HCT116 (cell line): ENCODE results near the gene CEP43. TPM values are rescaled to one million over a fixed set of nuclear protein-coding genes. Genes with fewer than 3 reads are reported as not detected.

Experiments
- ATAC-seq: fragments of 200-7000 bp; cut with Tn5 transposase; 2 replicates; pipeline ENCODE4 v1.9.1; 2020; ENCODE audit warnings: mild to moderate bottlenecking, moderate library complexity
- BruUV-seq: library from RNA; stranded (reverse); fragments of 400-500 nt; replicated peaks from 2 replicates; lab custom pipeline; 2021; lab: Mats Ljungman, UMichigan
- CTCF ChIA-PET: fragments of 300-600 bp; sonication (Branson Sonifier 250); formaldehyde crosslinking; loops from one replicate; lab custom pipeline; 2021; ENCODE audit warnings: antibody characterized with exemption; lab: Charles Lee
- POLR2A ChIA-PET: fragments of 300-600, 350-600 bp; sonication (Branson Sonifier 250); formaldehyde crosslinking; loops from one replicate; lab custom pipeline; 2021; ENCODE audit warnings: antibody characterized with exemption; lab: Charles Lee
- RAD21 ChIA-PET, 2 experiments: fragments of 300-600 bp; sonication (Branson Sonifier 250); formaldehyde crosslinking; loops; one replicate each; lab custom pipeline; 2023; ENCODE audit warnings: low total read pairs in 2 of 2; ENCODE audit not compliant: uncharacterized antibody in 2 of 2, unreplicated experiment in 2 of 2, low non-redundant PET in 1 of 2; lab: Charles Lee
- DNase-seq: peaks from one replicate; pipeline ENCODE4 v3.0.0-alpha.2; 2010; ENCODE audit warnings: low read depth, low spot score
- H2AFZ ChIP-seq: fragments of 200-600 bp; shearing (Covaris generic), sonication (generic); 2 replicates; pipeline ENCODE4 v1.6.1; 2017; ENCODE audit warnings: low read depth, mixed run types, mixed read lengths, antibody characterized with exemption, low read length; ENCODE audit not compliant: poor library complexity, severe bottlenecking
- H3K27ac ChIP-seq: 2 replicates; pipeline ENCODE4 v1.5.1; 2012; ENCODE audit warnings: low read depth, low read length
- H3K27me3 ChIP-seq: fragments of 200-600 bp; sonication (generic); 2 replicates; pipeline ENCODE4 v1.6.1; 2016; ENCODE audit warnings: mixed run types, low read length, mixed read lengths; ENCODE audit not compliant: insufficient read depth
- H3K36me3 ChIP-seq, 2 experiments: fragments of 200-500 bp in 1 of 2; fragments of 200-600 bp in 1 of 2; sonication (Bioruptor generic) in 1 of 2; sonication (generic) in 1 of 2; 2 replicates each; pipeline versions ENCODE4 v1.5.1 to v1.6.1; 2014 to 2016; ENCODE audit warnings: low read length in 2 of 2, inconsistent platforms in 1 of 2, mixed read lengths in 1 of 2, mixed run types in 1 of 2; ENCODE audit not compliant: insufficient read depth in 2 of 2, control insufficient read depth in 1 of 2
- H3K4me1 ChIP-seq, 2 experiments: fragments of 200-600 bp in 1 of 2; sonication (generic) in 1 of 2; 2 replicates each; pipeline versions ENCODE4 v1.5.1 to v1.6.1; 2012 to 2017; ENCODE audit warnings: low read length in 2 of 2, inconsistent platforms in 1 of 2, mild to moderate bottlenecking in 1 of 2, mixed read lengths in 1 of 2, mixed run types in 1 of 2, moderate library complexity in 1 of 2; ENCODE audit not compliant: insufficient read depth in 2 of 2, control insufficient read depth in 1 of 2
- H3K4me2 ChIP-seq: fragments of 200-600 bp; sonication (generic); 2 replicates; pipeline ENCODE4 v1.6.1; 2017; ENCODE audit warnings: mixed run types, low read length, mixed read lengths
- H3K4me3 ChIP-seq, 2 experiments: fragments of 200-600 bp in 1 of 2; sonication (generic) in 1 of 2; replicated peaks in 1 of 2; 2 replicates each; pipeline ENCODE4 v1.5.1; 2011 to 2016; ENCODE audit warnings: low read length in 2 of 2, control low read depth in 1 of 2, low read depth in 1 of 2, mild to moderate bottlenecking in 1 of 2, mixed read lengths in 1 of 2, mixed run types in 1 of 2
- H3K79me2 ChIP-seq: fragments of 200-600 bp; sonication (generic); 2 replicates; pipeline ENCODE4 v1.6.1; 2017; ENCODE audit warnings: mild to moderate bottlenecking, mixed run types, low read length, moderate library complexity, mixed read lengths; ENCODE audit not compliant: insufficient read depth
- H3K9ac ChIP-seq: fragments of 200-600 bp; sonication (generic); 2 replicates; pipeline ENCODE4 v1.6.1; 2016; ENCODE audit warnings: low read length, mixed read lengths
- H3K9me2 ChIP-seq: fragments of 200-600 bp; sonication (generic), shearing (Covaris generic); 2 replicates; pipeline ENCODE4 v1.6.1; 2017; ENCODE audit warnings: mixed run types, mild to moderate bottlenecking, moderate library complexity; ENCODE audit not compliant: insufficient read depth
- H3K9me3 ChIP-seq, 2 experiments: fragments of 200-500 bp in 1 of 2; fragments of 200-600 bp in 1 of 2; sonication (Bioruptor generic) in 1 of 2; sonication (generic) in 1 of 2; 2 replicates each; pipeline ENCODE4 v1.6.1; 2014 to 2017; ENCODE audit warnings: low read length in 2 of 2, mixed read lengths in 2 of 2, inconsistent platforms in 1 of 2, low read depth in 1 of 2, mild to moderate bottlenecking in 1 of 2, mixed run types in 1 of 2, moderate library complexity in 1 of 2; ENCODE audit not compliant: control insufficient read depth in 1 of 2, insufficient read depth in 1 of 2
- H4K20me1 ChIP-seq: fragments of 200-600 bp; sonication (generic), shearing (Covaris generic); 2 replicates; pipeline ENCODE4 v1.6.1; 2017; ENCODE audit warnings: mixed run types, mild to moderate bottlenecking, moderate library complexity; ENCODE audit not compliant: insufficient read depth
- CEBPB ChIP-seq: IDR thresholded peaks from 2 replicates; pipeline ENCODE4 v1.6.1; 2012; ENCODE audit warnings: low read depth
- EGR1 ChIP-seq: IDR thresholded peaks from 2 replicates; pipeline ENCODE4 v1.6.1; 2012; ENCODE audit warnings: low read depth
- EZH2 ChIP-seq: fragments of 200-600 bp; sonication (generic); IDR thresholded peaks from 2 replicates; pipeline ENCODE4 v1.6.1; 2017; ENCODE audit warnings: antibody characterized with exemption, mixed run types
- EZH2phosphoT487 ChIP-seq: fragments of 200-600 bp; IDR thresholded peaks from 2 replicates; pipeline ENCODE4 v1.6.1; 2018; ENCODE audit warnings: antibody characterized with exemption, borderline replicate concordance
- JUND ChIP-seq: IDR thresholded peaks from 2 replicates; pipeline ENCODE4 v1.6.1; 2012
- POLR2A ChIP-seq: IDR thresholded peaks from 2 replicates; pipeline ENCODE4 v1.7.0; 2011; ENCODE audit warnings: borderline replicate concordance; ENCODE audit not compliant: insufficient read depth, insufficient read length; ENCODE audit errors: extremely low read depth
- POLR2AphosphoS5 ChIP-seq: IDR thresholded peaks from 2 replicates; pipeline ENCODE4 v1.6.1; 2011; ENCODE audit warnings: mild to moderate bottlenecking, low read depth, low read length, moderate library complexity
- SP1 ChIP-seq: IDR thresholded peaks from 2 replicates; pipeline ENCODE4 v1.6.1; 2012; ENCODE audit warnings: low read depth
- TCF7L2 ChIP-seq: IDR thresholded peaks from 2 replicates; pipeline ENCODE4 v1.7.0; 2011; ENCODE audit warnings: borderline replicate concordance, inconsistent platforms; ENCODE audit not compliant: insufficient read depth, insufficient read length; ENCODE audit errors: extremely low read depth
- YY1 ChIP-seq: IDR thresholded peaks from 2 replicates; pipeline ENCODE4 v1.6.1; 2011; ENCODE audit warnings: low read length, low read depth, moderate library complexity, mild to moderate bottlenecking; ENCODE audit not compliant: insufficient replicate concordance; ENCODE audit errors: extremely low read depth
- ZFX ChIP-seq: fragments of 450-650 bp; IDR thresholded peaks from 2 replicates; pipeline ENCODE4 v1.6.1; 2017
- ZNF274 ChIP-seq: fragments of 200-500 bp; sonication (Bioruptor generic); IDR thresholded peaks from 2 replicates; pipeline ENCODE4 v1.6.1; 2014; ENCODE audit warnings: mild to moderate bottlenecking, low read depth, low read length, inconsistent platforms
- intact Hi-C: fragments of 100-400 bp; cut with micrococcal nuclease; formaldehyde crosslinking; loops from 2 replicates; pipeline ENCODE4 v1.10.0; 2022
- total RNA-seq: library from RNA; stranded (reverse); gene quantifications from one replicate; pipeline ENCODE4 v1.2.1, GENCODE V29; 2021; ENCODE audit not compliant: unreplicated experiment
- TF ChIP-seq, protein P1 (sequence below): IDR thresholded peaks from 2 replicates; pipeline ENCODE4 v1.6.1; 2012
- TF ChIP-seq, protein P2 (sequence below): IDR thresholded peaks from 2 replicates; pipeline ENCODE4 v1.6.1; 2011; ENCODE audit warnings: mild to moderate bottlenecking, low read length, moderate library complexity; ENCODE audit not compliant: insufficient replicate concordance; ENCODE audit errors: extremely low read depth
- TF ChIP-seq, protein P3 (sequence below): IDR thresholded peaks from 2 replicates; pipeline ENCODE4 v1.6.1; 2012
- TF ChIP-seq, protein P4 (sequence below), 3 experiments: fragments of 200-600 bp in 1 of 3; sonication (generic) in 1 of 3; IDR thresholded peaks in 2 of 3; conservative IDR thresholded peaks in 1 of 3; 2 replicates each; pipeline ENCODE4 v1.5.1; 2012 to 2017; ENCODE audit warnings: low read depth in 2 of 3, low read length in 2 of 3, antibody characterized with exemption in 1 of 3, borderline replicate concordance in 1 of 3, control low read depth in 1 of 3, mild to moderate bottlenecking in 1 of 3, mixed read lengths in 1 of 3, mixed run types in 1 of 3, moderate library complexity in 1 of 3; ENCODE audit not compliant: insufficient read depth in 1 of 3
- TF ChIP-seq, protein P5 (sequence below): IDR thresholded peaks from 2 replicates; pipeline ENCODE4 v1.6.1; 2012; ENCODE audit warnings: low read depth

The CEP43 gene
- total RNA-seq, 1 experiment from 2014 or later, result 15.8 TPM

DNA sequence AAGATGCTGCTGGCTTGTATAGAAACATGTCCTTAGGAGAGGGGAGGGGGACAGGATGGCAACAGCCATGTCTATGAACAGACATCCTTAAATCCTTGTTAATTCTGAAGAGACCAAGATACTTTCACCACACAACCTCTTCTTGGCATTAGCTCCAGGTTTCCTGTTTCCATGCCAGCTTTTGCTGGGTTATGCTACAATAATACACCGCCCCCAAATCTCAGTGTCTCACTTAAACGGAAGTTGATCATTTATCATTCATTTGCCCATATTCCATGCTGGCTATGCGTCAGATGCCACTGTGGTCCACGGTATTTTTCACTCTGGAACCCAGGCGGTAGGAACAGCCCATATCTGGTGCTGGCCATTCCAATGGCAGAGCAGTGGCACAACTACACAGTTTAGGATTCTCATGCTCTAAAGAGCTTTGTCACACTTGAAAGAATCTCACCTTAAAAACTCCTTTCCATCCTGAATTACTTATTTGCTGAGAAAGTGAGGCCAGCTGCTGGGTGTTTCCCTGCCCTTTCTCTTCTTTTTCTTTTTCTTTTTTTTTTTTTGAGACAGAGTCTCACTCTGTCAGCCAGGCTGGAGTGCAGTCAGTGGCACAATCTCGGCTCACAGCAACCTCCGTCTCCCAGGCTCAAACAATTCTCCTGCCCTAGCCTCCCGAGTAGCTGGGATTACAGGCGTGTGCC lies 39.1 kb upstream of the CEP43 start:
- no peaks in the 10 kb centered on the region for H3K36me3 ChIP-seq
- no peak overlapping the region for H3K4me3 ChIP-seq
- TF ChIP-seq, protein P1, sequence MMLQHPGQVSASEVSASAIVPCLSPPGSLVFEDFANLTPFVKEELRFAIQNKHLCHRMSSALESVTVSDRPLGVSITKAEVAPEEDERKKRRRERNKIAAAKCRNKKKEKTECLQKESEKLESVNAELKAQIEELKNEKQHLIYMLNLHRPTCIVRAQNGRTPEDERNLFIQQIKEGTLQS, result no peak
- TF ChIP-seq, protein P2, sequence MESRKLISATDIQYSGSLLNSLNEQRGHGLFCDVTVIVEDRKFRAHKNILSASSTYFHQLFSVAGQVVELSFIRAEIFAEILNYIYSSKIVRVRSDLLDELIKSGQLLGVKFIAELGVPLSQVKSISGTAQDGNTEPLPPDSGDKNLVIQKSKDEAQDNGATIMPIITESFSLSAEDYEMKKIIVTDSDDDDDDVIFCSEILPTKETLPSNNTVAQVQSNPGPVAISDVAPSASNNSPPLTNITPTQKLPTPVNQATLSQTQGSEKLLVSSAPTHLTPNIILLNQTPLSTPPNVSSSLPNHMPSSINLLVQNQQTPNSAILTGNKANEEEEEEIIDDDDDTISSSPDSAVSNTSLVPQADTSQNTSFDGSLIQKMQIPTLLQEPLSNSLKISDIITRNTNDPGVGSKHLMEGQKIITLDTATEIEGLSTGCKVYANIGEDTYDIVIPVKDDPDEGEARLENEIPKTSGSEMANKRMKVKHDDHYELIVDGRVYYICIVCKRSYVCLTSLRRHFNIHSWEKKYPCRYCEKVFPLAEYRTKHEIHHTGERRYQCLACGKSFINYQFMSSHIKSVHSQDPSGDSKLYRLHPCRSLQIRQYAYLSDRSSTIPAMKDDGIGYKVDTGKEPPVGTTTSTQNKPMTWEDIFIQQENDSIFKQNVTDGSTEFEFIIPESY, result no peak
- no peak for TF ChIP-seq POLR2AphosphoS5
- no peak for TF ChIP-seq POLR2A
- no peak for TF ChIP-seq CEBPB
- TF ChIP-seq EZH2phosphoT487, result no peak
- TF ChIP-seq, protein P3, sequence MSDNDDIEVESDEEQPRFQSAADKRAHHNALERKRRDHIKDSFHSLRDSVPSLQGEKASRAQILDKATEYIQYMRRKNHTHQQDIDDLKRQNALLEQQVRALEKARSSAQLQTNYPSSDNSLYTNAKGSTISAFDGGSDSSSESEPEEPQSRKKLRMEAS, result no peak
- no peak for TF ChIP-seq JUND
- no peak for TF ChIP-seq EGR1
- TF ChIP-seq TCF7L2, result no peak
- TF ChIP-seq, protein P4, sequence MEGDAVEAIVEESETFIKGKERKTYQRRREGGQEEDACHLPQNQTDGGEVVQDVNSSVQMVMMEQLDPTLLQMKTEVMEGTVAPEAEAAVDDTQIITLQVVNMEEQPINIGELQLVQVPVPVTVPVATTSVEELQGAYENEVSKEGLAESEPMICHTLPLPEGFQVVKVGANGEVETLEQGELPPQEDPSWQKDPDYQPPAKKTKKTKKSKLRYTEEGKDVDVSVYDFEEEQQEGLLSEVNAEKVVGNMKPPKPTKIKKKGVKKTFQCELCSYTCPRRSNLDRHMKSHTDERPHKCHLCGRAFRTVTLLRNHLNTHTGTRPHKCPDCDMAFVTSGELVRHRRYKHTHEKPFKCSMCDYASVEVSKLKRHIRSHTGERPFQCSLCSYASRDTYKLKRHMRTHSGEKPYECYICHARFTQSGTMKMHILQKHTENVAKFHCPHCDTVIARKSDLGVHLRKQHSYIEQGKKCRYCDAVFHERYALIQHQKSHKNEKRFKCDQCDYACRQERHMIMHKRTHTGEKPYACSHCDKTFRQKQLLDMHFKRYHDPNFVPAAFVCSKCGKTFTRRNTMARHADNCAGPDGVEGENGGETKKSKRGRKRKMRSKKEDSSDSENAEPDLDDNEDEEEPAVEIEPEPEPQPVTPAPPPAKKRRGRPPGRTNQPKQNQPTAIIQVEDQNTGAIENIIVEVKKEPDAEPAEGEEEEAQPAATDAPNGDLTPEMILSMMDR (IDR thresholded peaks at IDR 0.05 in 2 of 3, conservative IDR thresholded peaks at IDR 0.05 in 1 of 3; ENCODE audit: borderline replicate concordance in 1 of 3, insufficient read depth in 1 of 3, low read depth in 2 of 3, low read length in 2 of 3), result no peak
- no peak for TF ChIP-seq EZH2
- TF ChIP-seq, protein P5, sequence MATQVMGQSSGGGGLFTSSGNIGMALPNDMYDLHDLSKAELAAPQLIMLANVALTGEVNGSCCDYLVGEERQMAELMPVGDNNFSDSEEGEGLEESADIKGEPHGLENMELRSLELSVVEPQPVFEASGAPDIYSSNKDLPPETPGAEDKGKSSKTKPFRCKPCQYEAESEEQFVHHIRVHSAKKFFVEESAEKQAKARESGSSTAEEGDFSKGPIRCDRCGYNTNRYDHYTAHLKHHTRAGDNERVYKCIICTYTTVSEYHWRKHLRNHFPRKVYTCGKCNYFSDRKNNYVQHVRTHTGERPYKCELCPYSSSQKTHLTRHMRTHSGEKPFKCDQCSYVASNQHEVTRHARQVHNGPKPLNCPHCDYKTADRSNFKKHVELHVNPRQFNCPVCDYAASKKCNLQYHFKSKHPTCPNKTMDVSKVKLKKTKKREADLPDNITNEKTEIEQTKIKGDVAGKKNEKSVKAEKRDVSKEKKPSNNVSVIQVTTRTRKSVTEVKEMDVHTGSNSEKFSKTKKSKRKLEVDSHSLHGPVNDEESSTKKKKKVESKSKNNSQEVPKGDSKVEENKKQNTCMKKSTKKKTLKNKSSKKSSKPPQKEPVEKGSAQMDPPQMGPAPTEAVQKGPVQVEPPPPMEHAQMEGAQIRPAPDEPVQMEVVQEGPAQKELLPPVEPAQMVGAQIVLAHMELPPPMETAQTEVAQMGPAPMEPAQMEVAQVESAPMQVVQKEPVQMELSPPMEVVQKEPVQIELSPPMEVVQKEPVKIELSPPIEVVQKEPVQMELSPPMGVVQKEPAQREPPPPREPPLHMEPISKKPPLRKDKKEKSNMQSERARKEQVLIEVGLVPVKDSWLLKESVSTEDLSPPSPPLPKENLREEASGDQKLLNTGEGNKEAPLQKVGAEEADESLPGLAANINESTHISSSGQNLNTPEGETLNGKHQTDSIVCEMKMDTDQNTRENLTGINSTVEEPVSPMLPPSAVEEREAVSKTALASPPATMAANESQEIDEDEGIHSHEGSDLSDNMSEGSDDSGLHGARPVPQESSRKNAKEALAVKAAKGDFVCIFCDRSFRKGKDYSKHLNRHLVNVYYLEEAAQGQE, result no peak
- no peak for TF ChIP-seq ZNF274
- TF ChIP-seq SP1, result no peak
- TF ChIP-seq YY1, result no peak
- TF ChIP-seq ZFX, result no peak
- no peaks in the 10 kb centered on the region for H3K79me2 ChIP-seq
- no TSS peak for BruUV-seq
- no peak overlapping the region for H3K4me2 ChIP-seq
- H3K27ac ChIP-seq, result no peak overlapping the region
- no peak for DNase-seq
- intact Hi-C loops, result no loop called here
- no peaks in the 10 kb centered on the region for H3K27me3 ChIP-seq
- CTCF ChIA-PET, result interaction anchor here (1.5 kb wide), 1 partner anchor 30 kb away, joined by 3 read pairs; no protein-coding TSS in a partner anchor
- POLR2A ChIA-PET, result no interaction called here
- peaks cover 4 to 16% of the 10 kb centered on the region in 2 experiments; a peak in 3 of 4 replicates for H3K4me1 ChIP-seq
- RAD21 ChIA-PET, result no interaction called here
- no peak overlapping the region for H2AFZ ChIP-seq
- ATAC-seq, result no peak
- no peaks in the 10 kb centered on the region for H3K9me3 ChIP-seq
- H3K9me2 ChIP-seq, result no peaks in the 10 kb centered on the region
- no peaks in the 10 kb centered on the region for H4K20me1 ChIP-seq
- no peak overlapping the region for H3K9ac ChIP-seq
